ENCODE results near the gene CD244.

DNA sequence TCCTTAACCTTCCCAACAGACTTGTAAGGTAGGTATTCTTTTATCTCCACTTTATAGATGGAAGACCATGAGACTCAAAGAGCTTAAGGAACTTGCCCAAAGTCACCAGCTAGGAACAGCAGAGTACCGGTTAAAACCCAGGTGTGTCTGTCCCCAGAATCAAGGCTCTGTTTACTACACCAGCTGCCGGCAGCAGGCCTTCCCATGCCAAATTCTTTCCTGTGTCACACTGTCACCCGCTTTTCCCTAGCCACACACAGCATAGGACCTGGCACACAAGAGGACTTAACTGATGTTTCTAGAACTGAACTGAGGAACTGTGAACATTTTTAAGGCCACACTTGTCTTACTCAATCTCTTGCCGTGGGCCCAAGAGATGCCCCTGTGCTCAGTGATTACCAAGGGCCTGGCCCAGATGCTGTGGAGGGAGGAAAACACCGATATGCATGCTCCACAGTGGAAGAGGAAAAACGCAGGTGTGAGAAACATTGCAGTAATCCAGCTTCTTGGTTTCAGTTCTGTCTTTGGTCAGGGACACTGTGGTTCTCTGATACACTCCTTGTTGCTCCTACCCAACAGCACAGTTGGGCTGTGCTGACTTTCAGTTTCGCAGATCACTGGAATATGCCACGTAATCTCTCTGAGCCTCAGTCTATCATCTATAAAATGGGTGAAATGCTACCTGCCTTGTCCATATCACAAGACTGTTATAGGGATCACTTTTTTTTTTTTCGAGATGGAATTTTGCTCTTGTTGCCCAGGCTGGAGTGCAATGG is 80.6 kb downstream of the CD244 start:
- TF ChIP-seq, protein P1, sequence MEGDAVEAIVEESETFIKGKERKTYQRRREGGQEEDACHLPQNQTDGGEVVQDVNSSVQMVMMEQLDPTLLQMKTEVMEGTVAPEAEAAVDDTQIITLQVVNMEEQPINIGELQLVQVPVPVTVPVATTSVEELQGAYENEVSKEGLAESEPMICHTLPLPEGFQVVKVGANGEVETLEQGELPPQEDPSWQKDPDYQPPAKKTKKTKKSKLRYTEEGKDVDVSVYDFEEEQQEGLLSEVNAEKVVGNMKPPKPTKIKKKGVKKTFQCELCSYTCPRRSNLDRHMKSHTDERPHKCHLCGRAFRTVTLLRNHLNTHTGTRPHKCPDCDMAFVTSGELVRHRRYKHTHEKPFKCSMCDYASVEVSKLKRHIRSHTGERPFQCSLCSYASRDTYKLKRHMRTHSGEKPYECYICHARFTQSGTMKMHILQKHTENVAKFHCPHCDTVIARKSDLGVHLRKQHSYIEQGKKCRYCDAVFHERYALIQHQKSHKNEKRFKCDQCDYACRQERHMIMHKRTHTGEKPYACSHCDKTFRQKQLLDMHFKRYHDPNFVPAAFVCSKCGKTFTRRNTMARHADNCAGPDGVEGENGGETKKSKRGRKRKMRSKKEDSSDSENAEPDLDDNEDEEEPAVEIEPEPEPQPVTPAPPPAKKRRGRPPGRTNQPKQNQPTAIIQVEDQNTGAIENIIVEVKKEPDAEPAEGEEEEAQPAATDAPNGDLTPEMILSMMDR (IDR thresholded peaks at IDR 0.05): no peak
- TF ChIP-seq POLR2AphosphoS5 (IDR thresholded peaks at IDR 0.05; ENCODE audit: insufficient read depth in 1 of 2, low read depth in 1 of 2): no peak
